ENCODE measurements around the gene DOCK9.

Gene DOCK9

GRCh38 chr13:98976941-98977340 is 923 bp downstream of the DOCK9 start:
- no peak for DNase-seq (ENCODE audit: low spot score)

GRCh38 chr13:98976338-98976737 is 1.5 kb downstream of the DOCK9 start:
- DNase-seq (ENCODE audit: low spot score): no peak

- no peak for DNase-seq (ENCODE audit: low spot score)
Measured at GRCh38 chr13:98975822-98976261, 2.0 kb downstream of the DOCK9 start.

GRCh38 chr13:98974053-98974452 is 3.8 kb downstream of the DOCK9 start:
- no peak for DNase-seq (ENCODE audit: low spot score)

GRCh38 chr13:98972627-98973026 is 5.2 kb downstream of the DOCK9 start:
- no peak for DNase-seq (ENCODE audit: low spot score)

GRCh38 chr13:98972059-98972458 is 5.8 kb downstream of the DOCK9 start:
- DNase-seq (ENCODE audit: low spot score): no peak

- no peak for DNase-seq (ENCODE audit: low spot score)
Measured at GRCh38 chr13:98970330-98970729, 7.5 kb downstream of the DOCK9 start.

GRCh38 chr13:98967491-98967890 is 10.4 kb downstream of the DOCK9 start:
- no peak for DNase-seq (ENCODE audit: low spot score)

- DNase-seq (ENCODE audit: low spot score): no peak
Measured at GRCh38 chr13:98966019-98966418, 11.8 kb downstream of the DOCK9 start.

GRCh38 chr13:98965325-98965724 is 12.5 kb downstream of the DOCK9 start:
- DNase-seq (ENCODE audit: low spot score): no peak

GRCh38 chr13:98963917-98964316 is 13.9 kb downstream of the DOCK9 start:
- DNase-seq (ENCODE audit: low spot score): no peak

- DNase-seq (ENCODE audit: low spot score): no peak
Measured at GRCh38 chr13:98962901-98963590, 14.8 kb downstream of the DOCK9 start.

- no peak for DNase-seq (ENCODE audit: low spot score)
Measured at GRCh38 chr13:98961503-98962105, 16.3 kb downstream of the DOCK9 start.

- no peak for DNase-seq (ENCODE audit: low spot score)
Measured at GRCh38 chr13:98960606-98961502, 17.0 kb downstream of the DOCK9 start.

- DNase-seq (ENCODE audit: low spot score): no peak
Measured at GRCh38 chr13:98959786-98960605, 17.9 kb downstream of the DOCK9 start.

- DNase-seq (ENCODE audit: low spot score): no peak
Measured at GRCh38 chr13:98959291-98959690, 18.6 kb downstream of the DOCK9 start.

GRCh38 chr13:98958443-98958794 is 19.4 kb downstream of the DOCK9 start:
- no peak for DNase-seq (ENCODE audit: low spot score)

- no peak for DNase-seq (ENCODE audit: low spot score)
Measured at GRCh38 chr13:98957731-98958442, 20.0 kb downstream of the DOCK9 start.

- no peak for DNase-seq (ENCODE audit: low spot score)
Measured at GRCh38 chr13:98955336-98955735, 22.5 kb downstream of the DOCK9 start.

- DNase-seq (ENCODE audit: low spot score): no peak
Measured at GRCh38 chr13:98954313-98954712, 23.6 kb downstream of the DOCK9 start.

GRCh38 chr13:98951266-98951665 is 26.6 kb downstream of the DOCK9 start:
- no peak for DNase-seq (ENCODE audit: low spot score)
